GM19468 (cell line): Measurements from ENCODE around the gene SPP2.

Experiments used
- ATAC-seq: cut with Tn5 transposase; IDR thresholded peaks from one replicate; pipeline ENCODE4 v1.9.1; 2021; ENCODE audit warnings: mild to moderate bottlenecking, moderate library complexity, moderate number of reproducible peaks; ENCODE audit not compliant: unreplicated experiment; ENCODE audit errors: extremely low read depth

Gene SPP2, protein sequence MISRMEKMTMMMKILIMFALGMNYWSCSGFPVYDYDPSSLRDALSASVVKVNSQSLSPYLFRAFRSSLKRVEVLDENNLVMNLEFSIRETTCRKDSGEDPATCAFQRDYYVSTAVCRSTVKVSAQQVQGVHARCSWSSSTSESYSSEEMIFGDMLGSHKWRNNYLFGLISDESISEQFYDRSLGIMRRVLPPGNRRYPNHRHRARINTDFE

DNA sequence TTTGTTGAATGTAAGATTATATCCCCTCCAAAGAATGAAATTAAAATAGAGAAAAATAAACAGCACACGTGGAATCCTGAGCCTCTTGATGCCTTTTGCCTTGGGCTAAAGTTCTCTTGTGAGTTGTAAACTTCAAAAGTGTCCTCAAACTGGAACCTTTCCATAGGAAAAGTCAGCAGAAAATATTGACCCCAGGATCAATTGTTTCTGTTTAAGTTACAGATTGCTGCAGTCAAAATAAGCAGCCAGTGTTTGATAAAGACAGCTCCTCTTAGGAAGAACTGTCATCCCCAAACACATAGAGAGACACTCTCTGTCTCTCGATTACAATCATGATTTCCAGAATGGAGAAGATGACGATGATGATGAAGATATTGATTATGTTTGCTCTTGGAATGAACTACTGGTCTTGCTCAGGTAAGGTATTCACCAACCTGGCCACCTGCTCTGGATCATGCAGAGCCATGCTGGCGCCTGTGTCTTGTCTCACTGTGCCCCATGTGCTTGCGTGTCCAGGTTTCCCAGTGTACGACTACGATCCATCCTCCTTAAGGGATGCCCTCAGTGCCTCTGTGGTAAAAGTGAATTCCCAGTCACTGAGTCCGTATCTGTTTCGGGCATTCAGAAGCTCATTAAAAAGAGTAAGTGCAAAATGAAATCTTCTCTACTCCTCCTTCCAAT, at the start of gene SPP2:
Gene SPP2 (plus strand): TSS at position 248 of the 681 bp plus-strand sequence. CDS start 85 bp downstream, at position 333.
- ATAC-seq: no peak

DNA sequence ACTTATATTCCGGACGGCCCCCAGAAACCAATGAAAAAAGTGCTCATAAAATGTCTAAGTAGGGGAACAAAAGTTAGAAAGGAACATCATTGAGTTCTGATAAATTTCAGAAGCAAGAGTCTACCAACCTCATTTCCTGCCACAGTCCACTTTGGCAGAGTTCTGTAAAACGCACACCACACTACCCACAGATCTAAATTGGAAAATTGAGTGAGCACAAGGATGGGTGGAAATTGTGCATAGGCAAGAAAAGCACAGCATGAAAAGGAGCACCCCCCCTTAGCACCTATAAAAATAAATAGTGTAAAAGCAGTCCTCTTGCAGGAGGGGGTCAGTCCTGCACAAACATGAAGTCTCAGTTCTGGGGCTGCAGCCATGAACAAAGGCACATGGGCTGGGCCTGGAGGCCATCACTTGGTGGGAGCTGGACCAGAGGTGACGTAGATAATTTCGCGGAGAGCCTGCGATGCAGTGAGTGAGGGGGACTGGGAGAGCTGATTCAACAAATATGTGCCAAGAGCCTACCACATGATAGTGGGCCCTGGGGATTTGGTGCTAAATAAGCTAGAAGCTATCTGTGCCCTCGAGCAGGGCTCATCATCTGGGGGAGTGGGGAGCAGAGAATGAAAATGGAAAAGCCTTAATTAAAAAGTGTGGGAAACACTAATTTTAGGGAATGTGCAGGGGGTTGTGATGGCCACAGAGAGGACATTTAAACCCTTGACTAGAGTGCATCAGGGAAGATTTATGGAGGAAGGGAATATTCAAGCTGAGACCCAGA, 48.9 kb upstream of the SPP2 start:
- no peak for ATAC-seq

DNA sequence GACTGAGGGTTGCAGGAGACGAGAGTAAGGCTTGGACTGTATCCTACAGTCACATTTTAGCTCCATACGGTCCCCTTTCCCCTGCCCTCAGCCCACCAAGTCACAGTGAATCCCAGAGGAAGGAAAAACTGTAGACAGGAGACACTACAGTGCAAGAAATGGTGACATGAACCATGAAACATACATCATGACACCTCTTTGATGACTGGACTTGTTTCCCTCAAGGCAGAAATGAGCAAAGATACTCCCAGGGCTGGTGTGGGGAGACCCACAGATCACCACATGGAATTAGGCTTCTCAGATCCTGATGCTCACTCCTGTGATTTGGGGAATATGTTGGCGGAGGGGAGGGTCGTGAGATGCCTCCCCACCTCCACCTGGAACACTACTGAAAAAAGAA, 48.2 kb upstream of the SPP2 start:
- ATAC-seq: no peak

DNA sequence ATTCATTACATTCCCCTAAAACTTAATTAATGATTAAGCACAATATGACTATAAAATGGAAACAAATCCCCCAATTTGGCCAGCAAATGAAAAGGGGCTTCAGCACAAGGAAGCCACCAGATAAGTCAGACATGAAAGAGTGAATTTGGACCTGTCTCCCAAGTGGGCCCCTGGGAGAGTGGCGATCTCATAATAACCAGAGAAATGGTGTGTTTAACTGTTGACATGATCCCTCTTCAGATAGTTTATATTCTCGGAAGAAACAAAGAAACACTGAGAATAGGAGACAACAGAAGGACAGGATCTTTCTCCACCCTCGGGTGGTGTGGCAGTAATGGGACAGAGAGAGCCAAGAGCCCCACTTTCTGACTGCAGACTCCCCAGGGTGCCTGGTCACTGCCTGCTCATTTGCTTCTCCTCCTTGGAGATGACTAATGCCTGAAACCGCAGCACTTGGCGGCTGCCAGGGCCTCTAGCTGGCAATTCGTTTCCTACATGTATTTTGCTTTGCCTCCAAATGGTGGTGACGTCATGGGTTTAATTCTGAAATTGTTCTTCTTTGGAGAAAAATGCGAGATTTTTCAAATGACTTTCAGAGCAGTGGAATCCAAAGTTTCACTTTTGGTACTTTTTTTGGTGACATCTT, 46.4 kb upstream of the SPP2 start:
- ATAC-seq: no peak

DNA sequence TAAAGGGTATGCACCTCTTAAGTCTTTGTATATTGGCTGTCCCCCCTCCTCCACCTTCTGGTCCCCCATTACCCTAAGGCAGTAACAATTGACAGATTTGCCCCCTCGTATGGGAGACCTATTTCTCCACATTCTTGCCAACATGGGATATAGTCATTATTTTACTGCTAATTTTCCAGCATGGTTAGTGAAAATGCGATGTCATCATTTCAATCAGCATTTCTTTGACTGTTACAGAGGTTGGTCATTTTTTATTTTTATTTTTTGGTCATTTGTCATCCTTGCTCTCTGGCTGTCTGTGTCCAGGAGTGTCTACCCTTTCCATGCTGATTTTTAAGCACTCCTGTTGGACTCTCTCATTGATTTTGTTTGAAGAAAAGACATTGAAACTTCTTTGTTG, 45.4 kb upstream of the SPP2 start:
- ATAC-seq: no peak

DNA sequence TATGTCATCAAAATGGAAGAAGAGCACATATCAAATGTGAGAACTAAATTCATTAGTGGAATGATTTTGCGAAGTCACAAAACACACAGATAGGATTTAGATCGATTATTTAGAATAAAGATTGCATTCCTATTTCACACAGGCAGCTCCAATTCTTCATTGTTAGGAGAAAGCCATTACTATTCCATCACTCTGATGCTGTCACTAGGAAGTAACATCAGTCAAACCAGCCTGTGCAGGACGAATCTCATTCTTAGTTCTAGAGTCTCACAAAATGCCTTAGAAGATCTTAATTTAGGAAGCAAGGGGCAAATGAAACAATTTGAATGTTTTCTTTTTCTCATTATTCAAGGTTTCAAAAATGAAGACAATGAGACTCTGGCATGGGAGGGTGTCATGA, 44.0 kb upstream of the SPP2 start:
- no peak for ATAC-seq

DNA sequence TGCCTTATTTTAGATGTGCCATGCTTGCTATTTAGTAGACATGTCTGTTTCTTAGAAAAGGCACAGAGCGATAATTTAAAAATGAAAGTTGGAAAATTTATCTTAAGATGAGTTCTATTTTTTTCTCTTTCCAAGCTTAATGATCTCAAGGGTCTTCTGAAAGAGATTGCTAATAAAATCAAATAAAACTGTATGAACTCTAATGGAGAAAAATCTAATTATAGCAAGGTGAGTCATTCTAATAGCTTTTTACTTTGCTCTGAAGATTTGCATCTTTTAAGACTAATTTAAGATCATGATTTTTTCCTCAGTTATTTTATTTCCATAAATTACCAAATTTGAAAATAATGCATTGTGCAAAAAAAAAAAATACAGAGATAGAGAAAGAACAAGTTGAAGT, 36.1 kb upstream of the SPP2 start:
- no peak for ATAC-seq

DNA sequence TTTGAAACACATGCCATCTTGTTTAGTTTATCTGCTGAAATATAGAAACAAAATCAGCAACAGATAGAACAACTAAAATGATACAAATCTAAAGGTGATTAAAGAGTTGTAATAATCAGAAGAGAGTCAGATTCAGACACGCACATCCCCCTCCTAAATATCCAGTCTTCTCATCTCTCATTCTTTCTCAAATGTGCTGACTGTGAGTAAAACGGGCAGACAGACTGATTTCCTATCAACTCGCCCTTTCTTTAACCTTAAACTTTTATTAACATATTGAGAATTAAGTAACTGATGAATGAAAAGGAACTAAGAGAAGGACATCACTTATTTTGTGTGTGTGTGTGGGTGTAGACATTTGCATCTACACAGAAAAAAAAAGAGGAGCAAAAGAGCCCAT, 34.6 kb upstream of the SPP2 start:
- ATAC-seq: no peak

DNA sequence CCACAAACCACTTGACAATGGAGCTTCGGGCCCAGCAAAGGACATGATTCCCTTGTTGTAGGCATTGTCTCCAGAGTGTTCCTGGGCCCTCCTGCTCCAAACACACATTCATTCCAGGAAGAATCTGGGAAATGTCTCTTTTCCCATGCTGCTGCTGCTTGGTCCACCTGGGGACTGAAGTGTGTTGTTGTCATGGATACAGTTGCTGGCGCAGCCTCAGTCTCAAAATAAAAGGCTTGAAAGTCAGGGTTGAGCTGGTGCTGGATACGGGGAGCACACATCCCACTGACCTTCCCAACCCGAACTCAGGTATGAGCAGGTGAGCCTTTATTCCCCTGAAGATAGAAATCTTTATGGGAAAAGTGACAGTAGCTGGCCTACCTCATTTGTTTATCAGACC, 30.6 kb upstream of the SPP2 start:
- no peak for ATAC-seq

DNA sequence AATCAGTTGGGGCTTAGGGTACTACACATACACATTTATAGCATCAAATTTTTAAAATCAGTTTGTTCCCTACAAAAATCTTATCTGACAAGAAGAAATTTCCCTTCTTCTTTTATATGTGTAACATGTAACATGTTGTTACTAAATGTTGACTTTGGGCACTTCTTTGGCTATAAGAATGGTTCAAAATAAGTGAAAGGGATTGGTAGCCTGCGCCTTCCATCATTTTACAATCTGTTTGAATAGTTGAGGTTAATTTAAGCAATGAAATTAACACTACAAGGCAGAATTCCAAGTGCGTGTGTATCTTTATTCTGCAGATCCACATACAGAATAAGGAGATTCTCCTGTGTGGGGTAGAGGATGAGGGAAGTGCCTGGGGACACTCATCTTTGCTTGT, 30.2 kb upstream of the SPP2 start:
- no peak for ATAC-seq

DNA sequence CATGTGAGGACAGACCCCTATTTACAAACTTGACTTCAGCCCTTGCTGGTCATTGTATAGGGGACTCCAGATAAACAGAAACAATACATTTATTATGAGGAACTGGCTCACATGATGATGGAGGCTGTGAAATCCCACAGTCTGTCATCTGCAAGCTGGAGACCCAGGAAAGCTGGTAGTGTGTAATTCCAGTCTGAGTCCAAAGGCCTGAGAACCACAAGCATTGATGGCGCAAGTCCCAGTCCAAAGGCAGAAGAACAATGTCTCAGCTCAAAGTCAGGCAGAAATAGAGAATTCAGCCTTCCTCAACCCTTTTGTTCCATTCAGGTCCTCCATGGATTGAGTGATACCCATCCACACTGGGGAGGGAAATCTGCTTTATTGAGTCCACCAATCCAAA, 28.1 kb upstream of the SPP2 start:
- no peak for ATAC-seq

DNA sequence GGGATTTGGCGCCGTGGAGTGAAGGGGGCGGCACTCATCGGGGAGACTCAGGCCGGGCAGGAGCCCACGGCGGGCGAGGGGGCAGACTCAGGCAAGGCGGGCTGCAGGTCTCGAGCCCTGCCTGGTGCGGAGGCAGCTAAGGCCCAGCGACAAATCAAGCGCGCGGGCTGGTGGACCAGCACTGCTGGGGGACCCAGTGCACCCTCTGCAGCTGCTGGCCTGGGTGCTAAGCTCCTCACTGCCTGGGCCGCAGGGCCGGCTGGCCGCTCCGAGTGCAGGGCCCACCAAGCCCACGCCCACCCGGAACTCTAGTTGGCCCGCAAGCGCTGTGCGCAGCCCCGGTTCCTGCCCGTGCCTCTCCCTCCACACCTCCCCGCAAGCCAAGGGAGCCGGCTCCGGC, 26.2 kb upstream of the SPP2 start:
- ATAC-seq: no peak

DNA sequence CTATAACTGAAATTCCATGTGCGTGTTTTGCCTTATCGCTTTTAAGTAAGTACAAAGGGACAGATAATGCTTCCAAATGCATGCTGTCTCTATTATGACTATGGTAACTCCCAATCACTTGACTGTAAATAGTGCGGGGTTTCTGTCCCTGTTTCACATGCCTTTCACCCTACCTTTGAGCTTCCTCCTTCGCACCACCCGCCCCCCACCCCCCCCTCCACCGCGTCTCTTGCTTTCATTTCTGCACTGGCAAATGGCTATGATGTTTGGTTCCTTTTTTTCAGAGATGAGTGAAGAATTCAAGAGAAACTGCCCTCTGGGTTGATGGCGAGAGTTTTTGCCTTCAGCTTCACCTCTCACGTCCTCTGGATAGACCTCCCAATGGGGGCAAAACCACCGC, 25.0 kb upstream of the SPP2 start:
- no peak for ATAC-seq

DNA sequence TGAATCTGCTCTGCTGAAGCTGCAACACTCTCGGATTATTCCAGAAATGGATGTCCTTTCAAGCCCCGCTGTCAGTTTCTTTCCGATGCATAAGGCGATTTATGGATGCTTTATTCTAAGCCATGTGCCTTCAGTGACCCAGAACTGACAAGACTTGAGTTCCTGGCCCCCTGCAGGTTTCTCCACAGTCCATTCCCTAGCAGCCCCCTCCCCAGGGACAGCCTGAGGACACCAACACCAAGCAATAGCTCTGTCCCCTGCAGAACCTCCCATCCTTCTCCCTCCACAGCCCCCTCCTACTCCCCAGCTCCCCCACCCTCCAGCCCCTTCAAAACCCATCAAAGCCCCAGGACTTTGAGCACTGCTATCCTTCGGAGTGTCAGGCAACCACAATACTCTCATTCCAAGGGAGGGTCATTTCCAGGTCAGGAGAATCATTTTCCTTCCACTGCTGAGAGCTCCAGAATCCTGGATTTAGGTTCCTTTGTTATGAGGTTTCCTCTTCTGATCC, 24.6 kb upstream of the SPP2 start:
- no peak for ATAC-seq

DNA sequence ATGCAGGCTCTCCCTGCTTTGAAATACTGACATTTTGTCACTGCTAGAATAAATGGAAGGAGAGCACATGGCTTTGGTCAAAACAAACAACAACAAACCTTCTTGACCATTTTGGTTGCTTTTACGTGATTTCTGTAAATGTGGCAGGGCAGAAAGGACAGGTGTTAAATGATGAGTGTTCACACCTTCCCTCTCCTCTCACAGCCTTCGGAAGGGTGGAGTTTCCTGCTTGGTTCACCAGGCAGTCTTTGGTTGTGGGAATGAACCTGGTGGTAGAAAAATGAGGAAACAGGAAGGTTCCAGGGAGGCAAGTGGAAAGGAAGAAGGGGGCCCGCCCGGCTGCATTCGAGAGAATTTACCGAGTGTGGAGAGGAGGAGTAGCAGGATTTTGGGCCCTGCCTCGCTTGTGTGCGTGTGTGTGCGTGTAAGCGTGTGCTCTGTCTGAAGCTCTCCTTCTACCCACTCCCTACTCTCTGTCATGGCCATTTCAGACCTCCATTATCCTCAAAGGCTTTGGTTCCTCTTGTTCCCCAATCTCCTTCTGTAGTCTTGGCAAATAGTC, 23.7 kb upstream of the SPP2 start:
- no peak for ATAC-seq

DNA sequence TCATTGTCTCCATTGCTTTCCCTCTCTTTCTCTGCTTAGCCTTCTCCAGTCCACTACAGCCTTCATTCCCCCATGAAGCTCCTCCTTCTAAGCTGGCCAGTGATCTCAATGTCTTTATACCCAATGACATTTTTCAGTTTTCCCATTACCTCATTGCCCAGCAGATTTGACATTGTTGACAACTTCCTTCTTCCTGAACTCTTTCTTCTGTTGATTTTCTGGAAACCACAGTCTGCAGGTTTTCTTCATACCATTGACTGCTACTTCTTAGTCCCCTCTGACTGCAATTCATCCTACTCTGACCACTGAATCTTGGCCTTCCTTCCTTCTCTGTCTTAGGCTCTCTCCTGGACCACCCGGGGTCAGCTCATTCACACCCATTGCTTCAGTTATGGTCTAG, 22.9 kb upstream of the SPP2 start:
- ATAC-seq: no peak

DNA sequence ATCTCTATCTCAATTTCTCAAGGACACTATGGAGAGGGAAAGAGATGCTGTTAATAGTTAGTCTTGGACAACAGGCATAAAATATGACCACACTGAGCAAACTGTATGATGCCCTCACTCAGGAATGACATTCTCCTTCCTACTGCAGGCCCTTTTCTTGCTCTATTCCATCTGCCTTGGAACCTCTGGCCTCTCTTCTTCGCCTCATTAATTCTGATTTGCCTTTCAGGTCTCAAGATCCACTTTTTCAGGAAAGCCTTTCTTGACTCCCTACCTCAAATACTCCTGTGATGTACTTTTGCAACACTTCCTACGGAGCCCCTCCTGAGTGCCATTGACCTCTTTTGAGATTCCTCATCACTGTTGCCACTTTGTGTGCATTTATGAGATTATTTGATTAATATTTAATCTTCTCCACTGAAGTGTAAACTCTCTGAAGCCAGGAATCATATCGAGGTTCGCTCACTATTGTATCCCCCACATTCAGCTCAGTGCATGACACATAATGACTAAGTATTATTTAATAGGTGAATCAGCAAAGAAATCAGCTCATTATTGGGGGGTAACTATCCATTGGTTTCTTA, 21.3 kb upstream of the SPP2 start:
- ATAC-seq: no peak

DNA sequence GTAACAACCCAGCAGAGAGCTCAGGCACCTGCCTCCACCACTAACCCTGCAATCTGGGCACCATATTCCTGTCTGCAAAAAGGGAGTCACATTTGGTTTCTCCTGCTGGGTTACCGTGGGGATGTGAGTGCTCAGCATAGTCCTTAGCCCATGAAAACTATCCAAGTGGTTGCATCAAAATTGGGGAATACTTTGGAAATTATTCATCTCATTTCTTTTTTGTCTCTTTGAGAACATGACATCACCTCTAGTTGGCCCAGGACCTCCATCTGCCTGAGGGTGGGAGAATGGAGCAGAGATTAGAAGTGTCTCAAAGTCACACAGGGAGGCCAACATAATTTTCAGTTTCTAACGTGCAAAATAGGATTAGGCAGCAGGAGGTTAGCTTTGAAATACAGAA, 19.3 kb upstream of the SPP2 start:
- ATAC-seq: no peak

DNA sequence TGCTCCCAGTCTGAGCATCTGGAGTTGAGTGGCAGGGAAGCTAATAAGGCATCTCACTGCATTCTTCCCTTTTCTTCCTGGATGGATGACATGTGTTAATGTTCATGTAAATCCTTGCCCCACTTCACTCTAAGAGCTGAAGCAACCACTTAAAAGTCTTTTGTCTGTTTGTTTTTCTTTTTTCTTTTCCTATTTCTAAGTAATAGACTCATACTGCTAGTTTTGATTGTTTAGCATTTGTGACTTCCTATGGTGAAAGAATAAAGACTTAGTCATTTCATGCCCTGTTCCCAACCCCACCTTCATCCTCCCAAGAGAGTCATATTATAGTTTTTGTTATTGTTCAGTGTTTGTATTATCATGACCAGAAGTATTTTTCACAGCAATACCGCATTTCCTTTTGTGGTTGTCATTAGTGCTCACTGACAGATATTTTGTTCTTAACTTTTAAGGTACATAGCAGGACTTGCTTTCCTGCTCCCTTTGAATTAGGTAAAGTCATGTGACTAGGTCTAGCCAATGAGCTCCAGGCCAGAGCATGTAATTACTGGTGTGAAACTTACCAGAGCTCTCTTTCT, 18.1 kb upstream of the SPP2 start:
- no peak for ATAC-seq

DNA sequence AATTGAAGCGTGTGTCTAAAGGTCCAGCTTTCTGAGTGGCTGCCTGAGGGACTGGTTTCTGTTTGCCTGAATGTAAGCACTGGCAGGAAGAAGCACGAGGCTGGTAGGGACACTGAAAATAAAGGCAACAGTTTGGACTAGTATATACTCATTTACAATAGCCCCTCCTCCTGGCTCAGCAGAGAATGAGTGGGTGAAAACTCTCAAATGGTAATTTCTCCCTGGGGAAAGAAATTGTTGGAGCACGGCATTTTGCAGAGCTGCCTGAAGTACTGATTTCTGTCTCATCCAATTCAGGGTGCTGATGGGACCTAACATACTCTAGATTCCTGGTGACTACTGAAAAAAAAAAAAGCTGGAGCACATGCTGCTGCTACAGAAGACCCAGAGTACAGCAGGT, 17.3 kb upstream of the SPP2 start:
- ATAC-seq: no peak
